PFSK-1 (cell line): ENCODE measurements around the gene MISP.

Experiments used
- FOXP2 ChIP-seq: optimal IDR thresholded peaks from 2 replicates; pipeline ENCODE3; 2011; ENCODE audit warnings: borderline replicate concordance, control low read depth, inconsistent platforms; ENCODE audit not compliant: insufficient read depth; ENCODE audit errors: extremely low read length, extremely low read depth
- POLR2AphosphoS5 ChIP-seq: IDR thresholded peaks from 2 replicates; pipeline ENCODE4 v1.6.1; 2012; ENCODE audit warnings: low read depth, mild to moderate bottlenecking, control low read depth, low read length, moderate library complexity
- REST ChIP-seq, 2 experiments: IDR thresholded peaks; 2 replicates each; pipeline versions ENCODE4 v1.6.1 to v1.8.0; 2011 to 2012; ENCODE audit warnings: low read depth in 2 of 2, low read length in 2 of 2, control low read depth in 1 of 2, inconsistent platforms in 1 of 2, mild to moderate bottlenecking in 1 of 2, moderate library complexity in 1 of 2; ENCODE audit not compliant: insufficient read depth in 1 of 2
- SIN3A ChIP-seq: IDR thresholded peaks from 2 replicates; pipeline ENCODE4 v1.6.1; 2012; ENCODE audit warnings: mild to moderate bottlenecking, low read length, moderate library complexity, borderline replicate concordance; ENCODE audit not compliant: insufficient read depth
- TAF1 ChIP-seq: IDR thresholded peaks from 2 replicates; pipeline ENCODE4 v1.6.1; 2012; ENCODE audit warnings: low read length, control low read depth, borderline replicate concordance; ENCODE audit not compliant: insufficient read depth

The MISP gene

GRCh38 chr19:722553-723101 lies 28.3 kb upstream of the MISP start:
- TF ChIP-seq TAF1 (no peak), FOXP2 (no peak), SIN3A (no peak), REST (IDR thresholded peaks at IDR 0.05; ENCODE audit: insufficient read depth in 1 of 2, low read depth in 2 of 2, low read length in 2 of 2) (no peak), POLR2AphosphoS5 (no peak)

- no peak for TF ChIP-seq TAF1
- no peak for TF ChIP-seq POLR2AphosphoS5
- TF ChIP-seq FOXP2 = no peak
- no peak for TF ChIP-seq REST (IDR thresholded peaks at IDR 0.05; ENCODE audit: insufficient read depth in 1 of 2, low read depth in 2 of 2, low read length in 2 of 2)
- TF ChIP-seq SIN3A = no peak
Observed at GRCh38 chr19:723247-723646, 27.7 kb upstream of the MISP start.

GRCh38 chr19:723714-724113 lies 27.2 kb upstream of the MISP start:
- TF ChIP-seq POLR2AphosphoS5 = no peak
- no peak for TF ChIP-seq FOXP2
- no peak for TF ChIP-seq TAF1
- no peak for TF ChIP-seq REST (IDR thresholded peaks at IDR 0.05; ENCODE audit: insufficient read depth in 1 of 2, low read depth in 2 of 2, low read length in 2 of 2)
- TF ChIP-seq SIN3A = no peak

- TF ChIP-seq REST (IDR thresholded peaks at IDR 0.05; ENCODE audit: insufficient read depth in 1 of 2, low read depth in 2 of 2, low read length in 2 of 2) (no peak), POLR2AphosphoS5 (no peak), TAF1 (no peak), SIN3A (no peak)
Observed at GRCh38 chr19:725461-726089, 25.3 kb upstream of the MISP start.
